Mucosa of stomach (tissue), 1 donor: ENCODE data around the gene WIPI1.
"Not testable (repeated sequence)": the region's sequence is repeated elsewhere in the genome, so short reads cannot be mapped to it uniquely, and the experiment has no call there.

Source experiments
- H3K27me3 ChIP-seq: one replicate; pipeline ENCODE4 v1.7.0; 2013; ENCODE audit warnings: mild to moderate bottlenecking, low read length; ENCODE audit not compliant: control insufficient read depth, insufficient read depth
- H3K36me3 ChIP-seq: one replicate; pipeline ENCODE4 v1.7.0; 2013; ENCODE audit warnings: low read length; ENCODE audit not compliant: control insufficient read depth, insufficient read depth
- H3K4me1 ChIP-seq: one replicate; pipeline ENCODE4 v1.7.0; 2013; ENCODE audit warnings: mild to moderate bottlenecking, low read length; ENCODE audit not compliant: control insufficient read depth, insufficient read depth
- H3K4me3 ChIP-seq: one replicate; pipeline ENCODE4 v1.7.0; 2013; ENCODE audit warnings: low read length
- H3K9ac ChIP-seq: one replicate; pipeline ENCODE4 v1.7.0; 2013; ENCODE audit warnings: mild to moderate bottlenecking, low read length, moderate library complexity
- H3K9me3 ChIP-seq: one replicate; pipeline ENCODE4 v1.7.0; 2013; ENCODE audit warnings: mild to moderate bottlenecking, low read length, moderate library complexity; ENCODE audit not compliant: control insufficient read depth
- donor health status: Pancreatic carcinoma.

WIPI1 gene

GRCh38 chr17:68457168-68457538 is at the start of gene WIPI1:
TSS of gene WIPI1 (minus strand) at chr17:68457496. CDS start at chr17:68457421, 75 bp downstream.
- Histone ChIP-seq H3K36me3 (no peaks in the 10 kb centered on the region), H3K4me3 (peak within 1 kb of the TSS; percentile 52), H3K27me3 (no peaks in the 10 kb centered on the region), H3K9ac (peak within 1 kb of the TSS; percentile 83), H3K4me1 (peaks cover 7% of the 10 kb centered on the region), H3K9me3 (no peaks in the 10 kb centered on the region)

- no peak overlapping the region for H3K4me3 ChIP-seq
- H3K9ac ChIP-seq = no peak overlapping the region
- no peaks in the 10 kb centered on the region for H3K27me3 ChIP-seq
- peaks cover under 1% of the 10 kb centered on the region for H3K4me1 ChIP-seq
- no peaks in the 10 kb centered on the region for H3K9me3 ChIP-seq
- H3K36me3 ChIP-seq = no peaks in the 10 kb centered on the region
These were observed 48.7 kb upstream of the WIPI1 start for GRCh38 chr17:68505951-68506350.

GRCh38 chr17:68501074-68501473 is 43.8 kb upstream of the WIPI1 start:
- no peaks in the 10 kb centered on the region for H3K36me3 ChIP-seq

GRCh38 chr17:68499587-68499986 is 42.3 kb upstream of the WIPI1 start:
- no peaks in the 10 kb centered on the region for H3K9me3 ChIP-seq
- H3K36me3 ChIP-seq = no peaks in the 10 kb centered on the region
- peaks cover 6% of the 10 kb centered on the region for H3K4me1 ChIP-seq
- H3K27me3 ChIP-seq = no peaks in the 10 kb centered on the region
- H3K9ac ChIP-seq = no peak overlapping the region
- H3K4me3 ChIP-seq = no peak overlapping the region

More at GRCh38 chr17:68501074-68501473, 43.8 kb upstream of the WIPI1 start:
- Histone ChIP-seq H3K27me3 (no peaks in the 10 kb centered on the region), H3K4me1 (peaks cover 6% of the 10 kb centered on the region), H3K9ac (no peak overlapping the region), H3K9me3 (no peaks in the 10 kb centered on the region), H3K4me3 (no peak overlapping the region)

GRCh38 chr17:68498479-68499326 is 41.4 kb upstream of the WIPI1 start:
- H3K4me3 ChIP-seq = no peak overlapping the region

GRCh38 chr17:68497885-68498319 is 40.6 kb upstream of the WIPI1 start:
- Histone ChIP-seq H3K27me3 (no peaks in the 10 kb centered on the region), H3K36me3 (no peaks in the 10 kb centered on the region), H3K9ac (no peak overlapping the region), H3K4me3 (no peak overlapping the region), H3K9me3 (no peaks in the 10 kb centered on the region), H3K4me1 (peaks cover 6% of the 10 kb centered on the region)

More at GRCh38 chr17:68498479-68499326, 41.4 kb upstream of the WIPI1 start:
- Histone ChIP-seq H3K36me3 (no peaks in the 10 kb centered on the region), H3K27me3 (no peaks in the 10 kb centered on the region), H3K4me1 (peaks cover 6% of the 10 kb centered on the region), H3K9me3 (no peaks in the 10 kb centered on the region), H3K9ac (no peak overlapping the region)

DNA sequence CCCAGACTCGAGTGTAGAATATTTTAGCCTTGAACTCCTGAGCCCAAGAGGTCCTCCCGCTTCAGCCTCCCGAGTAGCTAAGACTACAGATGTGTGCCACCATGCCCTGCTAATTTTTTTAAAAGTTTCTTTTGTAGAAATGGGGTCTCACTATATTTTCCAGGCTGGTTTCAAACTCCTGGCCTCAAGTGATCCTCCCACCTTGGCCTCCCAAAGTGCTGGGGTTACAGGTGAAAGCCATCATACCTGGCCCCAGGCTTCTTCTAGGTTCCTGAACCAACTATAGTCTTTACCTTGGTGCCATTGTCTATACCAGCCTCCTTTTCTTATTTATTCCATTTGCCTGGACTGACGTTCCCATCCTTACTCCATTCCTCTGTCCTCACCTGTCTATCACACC is 37.8 kb upstream of the WIPI1 start:
- Histone ChIP-seq H3K36me3 (no peaks in the 10 kb centered on the region), H3K9ac (no peak overlapping the region), H3K4me3 (no peak overlapping the region), H3K27me3 (no peaks in the 10 kb centered on the region), H3K9me3 (no peaks in the 10 kb centered on the region), H3K4me1 (peaks cover 6% of the 10 kb centered on the region)

DNA sequence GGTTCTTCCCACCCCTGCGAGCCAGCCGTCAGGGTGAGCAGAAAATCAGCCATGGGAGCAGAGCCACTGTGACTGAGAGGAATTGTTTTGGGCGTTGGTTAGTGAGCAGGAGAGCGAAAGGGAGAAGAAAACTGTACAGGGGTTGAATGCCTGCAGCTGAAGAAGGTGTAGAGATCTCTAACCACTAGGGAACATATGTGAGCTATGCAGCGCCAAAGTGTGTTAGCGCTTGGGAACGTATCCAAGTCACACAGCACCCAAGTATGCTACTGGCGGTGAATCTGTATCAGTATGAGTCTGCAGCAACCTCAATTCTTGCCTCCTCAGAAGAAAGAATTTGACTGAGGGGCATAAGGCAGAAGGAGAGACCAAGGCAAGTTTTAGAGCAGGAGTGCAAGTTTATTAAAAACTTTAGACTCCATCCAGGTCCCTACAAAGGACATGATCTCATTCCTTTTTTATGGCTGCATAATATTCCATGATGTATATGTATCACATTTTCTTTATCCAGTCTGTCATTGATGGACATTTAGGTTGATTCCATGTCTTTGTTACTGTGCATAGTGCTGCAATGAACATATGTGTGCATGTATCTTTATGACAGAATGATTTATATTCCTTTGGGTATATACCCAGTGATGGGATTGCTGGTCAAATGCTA is 35.2 kb upstream of the WIPI1 start:
- H3K4me3 ChIP-seq, H3K9me3 ChIP-seq, H3K36me3 ChIP-seq, H3K9ac ChIP-seq, H3K4me1 ChIP-seq, H3K27me3 ChIP-seq: not testable (repeated sequence)

DNA sequence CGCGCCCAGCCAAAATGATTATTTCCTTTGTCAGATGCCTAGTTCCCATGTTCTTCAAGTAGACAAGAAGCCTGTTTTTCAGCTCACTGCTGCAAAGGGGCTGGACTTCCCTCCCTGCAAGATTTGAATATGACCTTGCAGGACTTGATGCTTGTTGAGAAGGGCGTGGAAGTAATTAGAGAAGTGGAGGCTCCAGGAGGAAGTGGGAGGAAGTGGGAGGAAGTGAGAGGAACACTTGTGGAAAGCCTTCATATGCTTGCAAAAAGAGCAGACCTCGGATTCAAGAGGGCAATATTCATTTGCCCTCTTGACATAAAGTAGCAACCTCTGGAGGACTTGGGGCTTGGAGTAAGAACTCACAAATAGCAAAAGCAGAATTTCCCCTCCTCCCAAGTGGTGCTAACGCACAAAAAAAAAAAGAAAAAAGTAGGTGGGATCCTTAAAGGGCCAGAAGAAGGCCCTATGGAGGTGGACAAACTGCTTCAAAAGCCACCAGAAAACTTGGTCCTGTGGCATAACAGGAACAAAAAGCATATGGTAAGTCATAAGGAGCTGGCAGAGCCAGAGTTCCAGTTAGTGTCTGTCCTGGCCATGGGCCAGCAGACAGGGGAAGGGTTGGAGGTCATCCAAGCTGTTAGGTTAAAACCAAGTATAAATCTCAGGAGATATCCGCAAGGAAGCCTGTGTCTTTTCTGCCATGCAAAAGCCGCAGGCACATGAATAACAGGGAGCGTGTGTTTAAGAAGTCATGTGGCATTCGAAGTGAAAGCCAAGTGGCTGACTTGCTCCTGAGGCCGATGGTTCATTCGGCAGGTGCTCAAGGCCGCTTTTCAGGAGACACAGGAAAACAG is 34.3 kb upstream of the WIPI1 start:
- H3K9ac ChIP-seq = no peak overlapping the region
- no peaks in the 10 kb centered on the region for H3K4me1 ChIP-seq
- no peaks in the 10 kb centered on the region for H3K9me3 ChIP-seq
- no peak overlapping the region for H3K4me3 ChIP-seq
- H3K36me3 ChIP-seq = no peaks in the 10 kb centered on the region
- H3K27me3 ChIP-seq = no peaks in the 10 kb centered on the region

DNA sequence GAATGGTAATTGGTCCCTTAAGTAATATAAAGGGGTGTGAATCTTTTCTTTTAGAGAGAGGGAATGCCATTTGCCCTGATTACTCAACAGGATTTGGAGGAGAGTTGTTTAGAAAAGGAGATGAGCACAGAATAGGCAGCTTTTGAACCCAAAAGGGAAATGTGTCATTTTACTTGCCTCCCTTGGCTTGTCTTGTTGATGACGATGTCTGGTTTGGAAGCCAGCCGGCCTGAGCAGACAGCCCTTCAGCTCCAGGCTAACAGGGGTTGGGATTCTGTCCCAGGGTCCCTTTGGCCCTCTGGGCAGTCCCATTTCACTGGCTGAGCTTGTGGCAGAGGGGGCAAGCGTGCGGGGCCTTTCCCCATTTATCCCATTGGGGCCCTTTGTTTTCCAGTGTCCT is 32.6 kb upstream of the WIPI1 start:
- Histone ChIP-seq H3K27me3 (no peaks in the 10 kb centered on the region), H3K9me3 (no peaks in the 10 kb centered on the region), H3K4me1 (no peaks in the 10 kb centered on the region), H3K36me3 (no peaks in the 10 kb centered on the region), H3K9ac (no peak overlapping the region), H3K4me3 (no peak overlapping the region)

DNA sequence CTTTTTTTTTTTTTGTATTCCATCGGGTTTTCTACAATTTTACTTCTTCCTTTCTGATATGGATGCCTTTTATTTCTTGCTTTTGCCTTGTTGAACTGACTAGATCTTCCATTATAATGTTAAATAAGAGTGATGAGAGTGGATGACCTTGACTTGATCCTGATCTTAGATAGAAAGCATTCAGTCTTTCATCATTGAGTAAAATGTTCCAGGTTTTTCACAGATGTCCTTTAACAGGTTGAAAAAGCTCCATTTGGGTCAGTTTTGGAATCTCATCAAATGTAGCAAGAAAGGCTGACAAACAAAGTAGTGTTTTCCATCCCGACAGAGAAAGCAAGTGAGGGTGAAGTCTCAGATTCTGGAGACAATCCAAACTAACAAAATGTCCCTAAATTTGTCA is 27.2 kb upstream of the WIPI1 start:
- no peak overlapping the region for H3K9ac ChIP-seq
- no peaks in the 10 kb centered on the region for H3K9me3 ChIP-seq
- H3K27me3 ChIP-seq = no peaks in the 10 kb centered on the region
- H3K4me1 ChIP-seq = no peaks in the 10 kb centered on the region
- no peak overlapping the region for H3K4me3 ChIP-seq
- H3K36me3 ChIP-seq = no peaks in the 10 kb centered on the region
